NCI-H345 treated with DMSO at 0.1 percent for 48 hours (cell line): Measurements from ENCODE around the gene GRAP.
"Not testable (repeated sequence)": the region's sequence is repeated elsewhere in the genome, so short reads cannot be mapped to it uniquely, and the experiment has no call there.

Experiments used
- DNase-seq: peaks from one replicate; lab custom pipeline; 2025; ENCODE audit not compliant: unreplicated experiment; lab: John Stamatoyannopoulos, UW

GRAP gene

DNA sequence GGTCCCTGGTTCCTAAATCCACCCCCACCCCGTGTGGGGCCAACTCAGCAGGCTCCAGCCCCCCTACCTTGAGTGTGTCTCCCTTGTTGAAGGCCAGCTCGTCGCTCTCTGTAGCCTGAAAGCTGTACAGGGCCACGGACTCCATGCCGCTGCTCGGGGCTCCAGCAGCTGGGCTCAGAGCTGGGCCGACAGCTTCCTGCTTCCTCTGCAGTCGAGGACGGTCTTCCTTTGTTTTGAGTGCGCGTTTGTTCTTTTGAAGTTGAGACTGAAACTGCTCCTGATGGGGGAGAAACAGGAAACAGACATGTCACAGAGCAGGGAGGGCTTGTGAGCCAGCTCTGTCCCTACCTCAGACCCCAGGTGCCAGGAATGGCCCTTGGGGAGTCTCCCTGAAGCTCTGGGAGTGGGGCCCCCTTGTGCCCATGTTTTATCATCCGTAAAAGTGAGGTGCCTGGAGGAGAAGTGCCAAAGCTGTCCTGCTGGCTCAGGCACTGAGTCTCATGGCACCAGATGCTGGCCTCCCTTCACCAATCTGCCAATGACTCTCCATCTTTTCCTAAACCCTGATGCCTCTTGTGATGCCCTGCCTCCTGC is at the start of gene GRAP:
Gene GRAP, minus strand, starts transcription at position 176 of the 594 bp plus-strand sequence. Its CDS starts 31 bp downstream, at position 145.
- not testable (repeated sequence) for DNase-seq

DNA sequence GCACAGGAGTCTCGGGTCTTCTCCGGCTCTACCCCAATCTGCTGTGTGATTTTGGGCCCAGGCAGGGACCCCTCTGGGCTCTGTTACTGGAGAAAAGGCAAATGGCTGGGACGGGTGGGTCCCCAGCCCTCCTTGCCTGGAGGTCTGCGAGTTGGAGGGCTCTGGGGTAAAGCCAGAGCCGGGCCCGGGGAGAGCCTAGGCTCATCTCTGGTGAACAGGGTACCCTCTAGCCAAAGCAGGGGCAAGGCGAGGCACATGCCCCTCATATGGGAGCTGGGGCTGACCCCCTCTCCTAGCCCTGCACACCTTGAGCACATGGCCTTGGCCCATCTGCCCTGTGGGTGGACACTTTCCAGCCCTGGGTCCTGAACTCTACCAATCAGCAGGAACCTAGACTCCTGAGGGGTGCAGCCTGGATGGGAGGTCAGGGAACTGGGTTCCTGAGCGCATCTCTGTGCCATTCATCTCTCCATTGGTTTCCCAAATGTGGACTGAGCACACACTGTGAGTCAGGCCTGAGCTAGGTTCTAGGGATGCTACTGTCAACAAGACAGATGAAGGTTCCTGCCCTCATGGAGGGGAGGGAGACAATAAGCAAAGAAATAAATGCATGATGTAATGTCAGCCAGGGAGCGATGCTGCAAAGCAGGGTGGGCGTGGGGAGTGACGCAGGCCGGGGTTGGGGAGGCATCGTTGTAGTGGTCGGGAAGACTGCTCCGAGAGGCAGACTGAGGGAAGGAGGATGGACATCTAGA is 47.1 kb upstream of the GRAP start:
- not testable (repeated sequence) for DNase-seq

DNA sequence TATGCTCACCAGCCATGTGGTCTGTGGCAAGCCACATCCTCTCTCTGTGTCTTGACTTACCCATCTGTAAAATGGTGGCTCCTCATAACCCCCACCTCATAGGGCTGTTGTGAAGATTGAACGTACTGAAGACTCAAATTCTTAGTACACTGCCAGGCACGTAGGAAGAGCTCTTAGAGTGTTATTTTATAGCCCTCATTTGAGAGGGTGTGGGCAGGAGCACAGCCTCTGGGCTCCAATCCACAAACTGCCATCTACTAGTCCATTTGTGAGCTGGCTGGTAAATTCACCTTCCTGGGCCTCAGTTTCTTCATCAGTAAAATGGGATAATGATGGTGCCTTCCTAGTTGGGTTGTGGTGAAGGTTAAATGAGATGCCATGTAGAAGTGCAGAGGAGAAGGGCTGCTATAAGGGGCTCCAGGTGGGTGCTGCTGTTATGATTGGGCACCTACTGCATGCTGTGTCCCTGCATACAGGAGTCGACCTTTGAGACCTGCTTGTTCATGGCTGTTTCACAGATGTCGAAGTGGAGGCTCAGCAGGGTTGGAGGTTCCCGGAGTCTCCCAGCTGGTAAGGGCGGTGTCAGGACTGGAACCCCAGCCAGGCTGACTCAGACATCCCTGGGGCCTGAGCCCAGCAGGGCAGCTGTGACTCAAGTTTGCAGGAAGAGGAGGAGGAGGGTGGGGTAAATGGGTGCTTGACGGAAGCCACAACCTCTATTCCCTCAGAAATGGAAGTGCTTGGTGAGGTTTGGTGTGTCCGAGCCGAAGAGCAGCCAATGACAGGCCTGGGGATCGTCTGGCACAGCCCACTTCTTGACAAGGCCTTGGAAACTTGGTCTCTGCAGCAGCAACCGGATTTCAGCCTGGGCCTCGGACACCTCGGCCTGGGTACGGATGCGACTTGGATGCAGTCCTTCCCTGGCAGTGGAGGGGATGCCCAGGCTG is 46.3 kb upstream of the GRAP start:
- DNase-seq, result not testable (repeated sequence)

DNA sequence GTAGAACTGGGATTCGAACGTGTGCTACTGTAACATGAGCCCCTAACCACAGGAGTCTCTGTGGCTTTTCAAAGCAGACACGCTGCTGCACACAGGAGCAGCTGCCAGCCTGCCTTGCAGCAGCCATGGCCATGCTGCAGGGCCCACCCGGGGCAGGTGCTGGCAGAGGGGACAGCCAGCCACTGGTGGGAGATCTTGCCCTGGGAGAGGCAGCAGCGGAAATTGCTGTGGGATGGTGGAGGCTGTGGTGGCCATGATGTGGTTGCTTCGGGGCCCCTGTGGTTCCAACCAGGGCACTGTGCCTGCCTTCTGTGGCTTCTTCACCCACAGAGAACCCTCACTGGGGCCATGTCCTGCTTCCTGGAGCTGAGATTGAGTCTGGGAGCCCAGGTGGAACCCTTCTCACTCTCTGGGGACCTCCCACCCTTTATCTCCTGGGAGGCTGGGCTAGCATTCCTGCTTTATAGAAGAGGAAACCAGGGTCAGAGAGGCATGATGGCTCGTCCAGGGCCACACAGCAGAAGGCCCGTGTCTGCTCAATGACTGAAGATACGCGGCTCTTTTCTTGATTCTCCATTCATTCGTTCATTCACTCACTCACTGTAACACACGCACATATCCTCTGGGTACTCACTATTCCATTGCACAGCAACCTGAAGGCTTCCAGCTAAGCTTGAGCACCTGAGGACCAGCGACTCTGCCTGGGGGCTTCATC is 43.5 kb upstream of the GRAP start:
- DNase-seq, result not testable (repeated sequence)

DNA sequence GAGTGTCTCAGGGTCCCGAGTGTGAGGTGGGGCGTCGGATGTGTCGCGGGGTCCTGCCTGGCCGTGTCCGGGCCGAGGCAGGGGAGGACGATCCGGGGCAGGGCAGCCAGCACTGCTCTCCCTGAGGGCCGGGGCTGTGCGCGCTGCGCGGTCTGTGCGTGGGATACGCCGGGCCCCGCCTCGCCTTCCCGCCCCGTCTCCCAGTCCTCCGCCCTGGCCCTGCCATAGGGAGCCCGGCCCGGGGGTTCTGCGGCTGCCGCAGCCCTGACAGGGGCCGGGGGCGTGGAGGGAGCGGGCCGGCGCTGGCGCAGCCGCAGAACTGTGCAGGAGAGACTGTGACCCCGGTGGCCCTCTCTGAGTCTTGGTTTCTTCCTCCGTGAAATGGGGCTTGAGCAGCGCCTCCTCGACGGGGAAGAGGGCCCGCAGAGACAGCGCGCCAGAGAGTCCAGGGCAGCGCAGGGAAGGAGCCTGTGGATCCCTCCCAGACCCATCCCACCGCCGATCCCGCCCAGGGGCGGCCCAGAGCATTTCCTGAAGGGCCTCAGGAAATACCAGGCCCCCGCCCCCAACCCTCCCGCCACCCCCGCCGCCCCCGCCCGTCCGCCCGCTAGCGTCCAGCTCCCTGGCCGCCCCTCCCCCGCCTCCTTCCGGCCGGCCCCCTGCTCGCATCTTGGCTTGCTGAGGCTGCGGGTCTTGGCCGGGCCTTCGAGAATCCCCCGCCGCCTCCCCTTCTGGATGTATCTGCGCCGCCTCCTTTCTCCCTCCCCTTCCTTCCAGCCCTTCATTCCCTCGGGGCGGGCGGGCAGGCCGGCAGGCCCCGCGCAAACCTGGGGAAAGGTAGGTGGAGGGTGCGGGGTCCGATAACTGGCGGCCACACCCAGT is 42.3 kb upstream of the GRAP start:
- not testable (repeated sequence) for DNase-seq

DNA sequence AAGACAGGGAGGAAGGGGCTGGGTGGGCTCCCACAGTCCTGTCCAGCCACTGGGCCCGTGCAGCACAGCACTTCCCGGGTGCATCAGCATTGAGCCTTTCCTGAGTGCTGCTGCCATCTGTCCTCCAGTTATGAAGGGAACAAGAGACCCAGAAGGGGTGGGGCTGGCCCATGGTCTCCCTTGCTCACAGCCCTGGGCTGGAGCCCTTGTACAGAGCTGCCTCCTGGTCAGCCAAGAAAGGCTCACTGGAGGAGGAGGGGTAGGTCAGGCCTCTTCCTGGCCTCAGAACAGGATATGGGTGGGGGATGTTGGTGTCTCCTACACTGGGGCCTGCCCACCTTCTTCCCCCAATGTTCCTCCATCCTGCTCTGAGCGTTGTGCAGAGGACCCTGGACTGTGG is 30.6 kb upstream of the GRAP start:
- DNase-seq, result not testable (repeated sequence)

DNA sequence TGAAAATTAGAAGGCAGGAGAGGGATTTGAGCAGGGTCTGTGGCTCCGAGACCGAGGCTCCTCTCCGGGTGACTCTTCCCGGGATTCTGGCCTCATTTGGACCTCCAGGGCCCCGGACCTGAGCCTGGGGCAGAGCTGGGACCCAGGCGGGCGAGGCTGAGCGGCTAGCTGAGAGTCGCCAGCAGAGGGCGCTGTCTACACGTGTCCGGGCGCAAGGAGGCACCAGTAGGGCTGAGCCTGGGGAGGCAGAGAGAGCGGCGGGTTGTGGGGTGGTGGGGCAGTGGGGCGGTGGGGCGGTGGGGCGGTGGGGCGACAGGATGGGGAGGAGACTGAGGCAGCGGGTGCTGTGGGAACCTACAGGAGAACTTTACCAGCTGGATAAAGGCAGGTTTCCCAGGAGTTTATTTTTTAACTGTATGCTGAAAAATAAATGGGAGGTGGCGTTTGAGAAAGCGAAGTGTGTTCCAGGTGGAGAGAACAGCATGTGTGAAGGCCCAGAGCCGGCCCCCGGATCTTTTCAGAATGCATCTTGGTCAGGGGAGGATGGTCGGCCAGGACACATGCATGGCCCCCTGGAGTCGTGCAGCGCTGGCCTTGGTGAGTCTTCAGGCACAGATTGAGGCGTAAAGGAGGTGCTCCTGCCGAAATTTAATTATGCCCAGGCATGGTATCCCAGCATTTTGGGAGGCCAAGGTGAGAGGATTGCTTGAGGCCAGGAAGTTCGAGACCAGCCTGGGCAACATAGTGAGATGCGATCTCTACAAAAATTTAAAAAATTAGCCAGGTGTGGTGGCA is 29.8 kb upstream of the GRAP start:
- not testable (repeated sequence) for DNase-seq

- DNase-seq, result not testable (repeated sequence)
These were observed 23.8 kb upstream of the GRAP start for GRCh38 chr17:19070318-19071168.

DNA sequence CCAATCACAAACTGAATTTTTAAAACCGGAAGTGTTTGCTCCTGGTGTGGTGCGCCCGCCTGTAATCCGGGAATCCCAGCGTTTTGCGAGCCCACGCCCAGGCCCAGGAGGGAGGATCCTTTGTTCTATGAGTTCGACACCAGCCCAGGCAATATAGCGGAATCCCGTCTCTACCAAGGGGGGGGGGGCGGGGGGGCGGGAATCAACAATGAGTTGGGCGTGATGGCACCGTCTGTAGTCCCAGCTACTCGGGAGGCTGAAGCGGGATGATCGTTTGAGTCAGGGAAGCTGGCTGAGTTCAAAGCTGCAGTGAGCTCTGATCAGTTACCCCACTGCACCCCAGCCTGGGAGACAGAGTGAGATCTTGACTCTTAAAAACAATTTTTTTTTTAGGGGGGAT is 17.6 kb upstream of the GRAP start:
- DNase-seq, result not testable (repeated sequence)

DNA sequence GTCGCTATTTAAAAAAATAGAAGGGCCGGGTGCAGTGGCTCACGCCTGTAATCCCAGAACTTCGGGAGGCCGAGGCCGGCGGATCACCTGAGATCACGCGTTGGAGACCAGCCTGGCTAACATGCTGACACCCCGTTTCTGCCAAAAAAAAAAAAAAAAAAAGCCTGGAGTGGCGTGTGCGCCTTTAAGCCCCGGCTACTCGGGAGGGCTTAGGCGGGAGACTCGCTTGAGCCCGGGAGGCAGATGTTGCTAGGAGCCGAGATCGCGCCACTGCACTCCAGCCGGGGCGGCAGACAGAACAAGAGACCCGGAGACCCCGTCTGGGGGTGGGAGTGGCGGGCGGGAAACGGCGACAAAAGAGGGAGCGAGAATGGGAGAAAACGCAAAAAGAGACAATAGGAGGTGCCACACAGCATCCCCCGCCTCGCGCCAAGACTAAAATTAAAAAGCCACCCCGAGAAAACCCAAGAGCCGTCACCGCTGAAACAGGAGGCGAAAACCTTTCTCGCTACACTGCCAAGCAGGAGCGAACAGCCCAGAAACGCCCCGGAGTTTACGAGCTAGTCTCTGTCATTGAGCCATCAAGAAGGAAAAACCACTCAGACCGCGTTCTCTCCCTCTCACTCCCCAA is 16.7 kb upstream of the GRAP start:
- DNase-seq, result not testable (repeated sequence)

DNA sequence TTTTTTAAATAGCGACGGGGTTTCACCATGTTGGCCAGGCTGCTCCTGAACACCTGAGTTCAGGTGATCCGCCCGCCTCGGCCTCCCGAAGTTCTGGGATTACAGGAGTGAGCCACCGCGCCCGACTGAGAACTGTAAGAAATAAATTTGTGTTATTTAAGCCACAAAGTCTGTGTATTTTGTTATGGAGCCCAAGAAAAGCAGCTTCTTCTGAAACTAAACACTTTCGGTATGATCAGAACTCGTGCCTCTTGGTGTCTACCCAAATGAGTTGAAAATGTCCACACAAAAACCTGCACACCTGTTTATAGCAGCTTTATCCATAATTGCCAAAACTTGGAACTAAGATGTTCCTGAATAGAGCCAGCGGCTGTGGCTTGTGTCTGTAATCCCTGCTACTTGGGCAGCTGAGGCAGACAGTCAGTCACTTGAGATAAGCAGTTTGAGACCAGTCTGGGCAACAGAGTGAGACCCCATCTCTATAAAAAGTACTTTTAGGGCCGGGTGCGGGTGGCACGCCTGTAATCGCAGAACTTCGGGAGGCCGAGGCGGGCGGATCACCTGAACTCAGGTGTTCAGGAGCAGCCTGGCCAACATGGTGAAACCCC is 16.1 kb upstream of the GRAP start:
- not testable (repeated sequence) for DNase-seq

DNA sequence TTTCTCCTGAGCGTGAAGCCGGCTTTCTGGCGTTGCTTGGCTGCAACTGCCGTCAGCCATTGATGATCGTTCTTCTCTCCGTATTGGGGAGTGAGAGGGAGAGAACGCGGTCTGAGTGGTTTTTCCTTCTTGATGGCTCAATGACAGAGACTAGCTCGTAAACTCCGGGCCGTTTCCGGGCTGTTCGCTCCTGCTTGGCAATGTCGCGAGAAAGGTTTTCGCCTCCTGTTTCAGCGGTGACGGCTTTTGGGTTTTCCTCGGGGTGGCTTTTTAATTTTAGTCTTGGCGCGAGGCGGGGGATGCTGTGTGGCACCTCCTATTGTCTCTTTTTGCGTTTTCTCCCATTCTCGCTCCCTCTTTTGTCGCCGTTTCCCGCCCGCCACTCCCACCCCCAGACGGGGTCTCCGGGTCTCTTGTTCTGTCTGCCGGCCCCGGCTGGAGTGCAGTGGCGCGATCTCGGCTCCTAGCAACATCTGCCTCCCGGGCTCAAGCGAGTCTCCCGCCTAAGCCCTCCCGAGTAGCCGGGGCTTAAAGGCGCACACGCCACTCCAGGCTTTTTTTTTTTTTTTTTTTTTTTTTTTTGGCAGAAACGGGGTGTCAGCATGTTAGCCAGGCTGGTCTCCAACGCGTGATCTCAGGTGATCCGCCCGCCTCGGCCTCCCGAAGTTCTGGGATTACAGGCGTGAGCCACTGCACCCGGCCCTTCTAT is 15.4 kb upstream of the GRAP start:
- not testable (repeated sequence) for DNase-seq

DNA sequence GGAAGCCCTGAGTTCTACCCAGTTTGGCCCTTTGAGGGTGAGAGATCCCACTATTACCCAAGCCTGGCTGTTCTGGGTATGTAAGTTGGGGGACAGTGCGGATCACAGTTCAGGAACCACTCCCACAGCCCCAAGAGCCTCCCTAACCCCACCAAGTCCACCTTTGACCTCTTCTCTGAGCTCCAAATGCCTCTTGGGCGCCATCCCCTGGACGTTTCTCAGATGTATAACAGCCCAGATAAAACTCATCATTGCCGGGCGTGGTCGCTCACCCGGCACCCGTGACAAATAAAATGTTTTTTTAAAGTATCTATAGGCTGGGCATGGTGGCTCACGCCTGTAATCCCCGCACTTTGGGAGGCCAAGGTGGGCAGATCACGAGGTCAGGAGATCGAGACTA is 8.7 kb upstream of the GRAP start:
- DNase-seq, result not testable (repeated sequence)

- not testable (repeated sequence) for DNase-seq
These were observed 2.1 kb upstream of the GRAP start for GRCh38 chr17:19048826-19049225.

- not testable (repeated sequence) for DNase-seq
These were observed 753 bp upstream of the GRAP start for GRCh38 chr17:19047510-19047909.

- not testable (repeated sequence) for DNase-seq
These were observed 2.1 kb downstream of the GRAP start for GRCh38 chr17:19044643-19045042.
